AG08395 (cell line): ENCODE measurements around the gene USP47.
A peak's percentile ranks its signal among the peaks of the same experiment; 100 is the strongest.

Experiments used
- DNase-seq: peaks from one replicate; pipeline ENCODE4 v3.0.0; 2012; ENCODE audit warnings: mixed read lengths, low spot score

Gene USP47

GRCh38 chr11:11937433-11937832, 95.7 kb downstream of the USP47 start:
- no peak for DNase-seq

GRCh38 chr11:11937957-11938356, 96.2 kb downstream of the USP47 start:
- DNase-seq, result no peak

- no peak for DNase-seq
Observed at GRCh38 chr11:11940551-11940950, 98.8 kb downstream of the USP47 start.

GRCh38 chr11:11942668-11943067, 100.9 kb downstream of the USP47 start:
- no peak for DNase-seq

GRCh38 chr11:11944444-11944843, 102.7 kb downstream of the USP47 start:
- no peak for DNase-seq

GRCh38 chr11:11946180-11946579, 104.4 kb downstream of the USP47 start:
- DNase-seq, result peak; percentile 77

GRCh38 chr11:11946878-11947277, 105.1 kb downstream of the USP47 start:
- no peak for DNase-seq

GRCh38 chr11:11947825-11948224, 106.1 kb downstream of the USP47 start:
- DNase-seq, result no peak

GRCh38 chr11:11948242-11948947, 106.6 kb downstream of the USP47 start:
- no peak for DNase-seq

- DNase-seq, result no peak
Observed at GRCh38 chr11:11949482-11949881, 107.7 kb downstream of the USP47 start.

GRCh38 chr11:11952036-11952435, 110.3 kb downstream of the USP47 start:
- DNase-seq, result no peak

GRCh38 chr11:11956006-11956405, 114.2 kb downstream of the USP47 start:
- DNase-seq, result no peak

GRCh38 chr11:11958403-11959231, 116.8 kb downstream of the USP47 start:
- no peak for DNase-seq

GRCh38 chr11:11959601-11960000, 117.8 kb downstream of the USP47 start:
- DNase-seq, result no peak

- DNase-seq, result no peak
Observed at GRCh38 chr11:11960687-11961086, 118.9 kb downstream of the USP47 start.

GRCh38 chr11:11961399-11962028, 119.7 kb downstream of the USP47 start:
- no peak for DNase-seq

- no peak for DNase-seq
Observed at GRCh38 chr11:11963067-11963466, 121.3 kb downstream of the USP47 start.

- DNase-seq, result no peak
Observed at GRCh38 chr11:11963842-11964773, 122.3 kb downstream of the USP47 start.

GRCh38 chr11:11964774-11965150, 123.0 kb downstream of the USP47 start:
- no peak for DNase-seq

- DNase-seq, result no peak
Observed at GRCh38 chr11:11965192-11965591, 123.4 kb downstream of the USP47 start.

- no peak for DNase-seq
Observed at GRCh38 chr11:11965656-11966353, 124.0 kb downstream of the USP47 start.
